GM12892 (cell line): ENCODE data around the gene PMM1.

Source experiments
- POLR2A ChIP-seq: IDR thresholded peaks from 2 replicates; pipeline ENCODE4 v1.6.1; 2011; ENCODE audit warnings: low read depth, low read length, control low read depth
- POLR2AphosphoS5 ChIP-seq: IDR thresholded peaks from 2 replicates; pipeline ENCODE4 v1.6.1; 2011; ENCODE audit warnings: low read depth, low read length, control low read depth

GRCh38 chr22:41540365-41540764, 49.3 kb downstream of the PMM1 start:
- TF ChIP-seq POLR2A = no peak
- TF ChIP-seq POLR2AphosphoS5 = no peak
